GM10847 (cell line): ENCODE results near the gene CORIN.

Experiments used
- POLR2A ChIP-seq: IDR thresholded peaks from 2 replicates; pipeline ENCODE4 v1.6.1; 2011; ENCODE audit not compliant: insufficient read length; ENCODE audit errors: extremely low read depth

The CORIN gene

DNA sequence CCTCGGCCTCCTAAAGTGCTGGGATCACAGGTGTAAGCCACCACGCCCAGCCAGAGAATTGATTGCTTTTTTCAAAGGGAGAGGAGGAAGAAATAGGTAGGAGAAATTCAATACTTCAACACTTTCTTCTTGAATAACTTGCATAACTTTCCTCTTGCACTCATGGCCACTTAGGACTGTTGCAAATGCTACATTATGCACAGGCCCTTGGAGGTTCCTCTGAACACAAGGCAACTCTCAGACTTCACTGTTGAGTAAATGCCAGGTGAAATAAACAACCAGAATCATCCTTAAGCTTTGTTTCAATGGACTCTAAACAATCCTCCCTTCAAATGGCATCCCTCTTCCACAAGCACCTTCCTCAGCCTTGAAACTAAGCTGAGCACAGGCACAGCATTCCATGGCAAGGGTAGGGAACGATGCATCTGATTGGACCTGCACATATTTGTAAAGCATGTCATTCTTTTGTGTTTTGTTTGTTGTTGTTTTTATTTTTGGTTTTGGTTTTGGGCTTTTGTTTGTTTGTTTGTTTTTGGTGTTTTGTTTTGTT lies 28.1 kb downstream of the CORIN start:
- no peak for TF ChIP-seq POLR2A

- no peak for TF ChIP-seq POLR2A
Measured at GRCh38 chr4:47804598-47804997, 33.3 kb downstream of the CORIN start.

- TF ChIP-seq POLR2A, result no peak
Measured at GRCh38 chr4:47801481-47802002, 36.3 kb downstream of the CORIN start.

DNA sequence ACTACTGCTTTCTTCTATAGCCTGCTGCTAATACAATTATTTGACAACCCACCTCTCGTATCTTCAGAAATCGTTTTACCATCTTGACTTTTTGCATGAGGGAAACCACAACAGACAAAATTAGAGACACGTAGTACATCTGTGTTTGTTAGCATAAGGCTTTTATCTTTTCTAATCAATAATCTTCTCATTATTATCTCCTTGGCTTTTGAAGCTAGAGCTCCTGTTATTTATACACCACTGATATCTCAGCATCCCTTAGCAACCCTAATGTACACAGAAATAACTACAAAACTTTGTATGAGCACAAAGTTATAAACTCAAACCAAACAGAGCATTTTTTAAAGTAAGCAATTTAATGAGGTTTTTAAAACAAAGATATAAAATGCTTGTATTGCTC lies 39.7 kb downstream of the CORIN start:
- TF ChIP-seq POLR2A, result no peak

- no peak for TF ChIP-seq POLR2A
Measured at GRCh38 chr4:47791965-47792364, 45.9 kb downstream of the CORIN start.

DNA sequence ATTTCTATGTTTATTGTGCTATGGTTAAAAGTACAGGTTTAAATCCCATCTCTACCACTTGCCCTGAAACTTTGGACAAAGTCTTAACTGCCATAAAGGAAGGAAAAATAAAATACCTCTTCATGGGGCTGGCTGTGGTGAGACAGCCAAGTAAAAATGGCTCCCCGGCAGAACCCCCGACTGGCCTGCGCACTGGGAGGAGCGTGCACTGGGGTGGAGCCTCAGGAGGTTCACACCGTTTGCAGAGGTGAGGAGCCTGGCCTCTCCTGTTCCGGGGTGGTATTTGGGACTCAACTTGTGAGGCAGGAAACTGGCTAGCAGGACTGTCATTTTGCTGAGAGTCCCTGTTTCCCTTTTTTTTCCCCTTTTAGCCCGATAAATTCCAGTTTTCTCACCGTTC lies 47.8 kb downstream of the CORIN start:
- no peak for TF ChIP-seq POLR2A

DNA sequence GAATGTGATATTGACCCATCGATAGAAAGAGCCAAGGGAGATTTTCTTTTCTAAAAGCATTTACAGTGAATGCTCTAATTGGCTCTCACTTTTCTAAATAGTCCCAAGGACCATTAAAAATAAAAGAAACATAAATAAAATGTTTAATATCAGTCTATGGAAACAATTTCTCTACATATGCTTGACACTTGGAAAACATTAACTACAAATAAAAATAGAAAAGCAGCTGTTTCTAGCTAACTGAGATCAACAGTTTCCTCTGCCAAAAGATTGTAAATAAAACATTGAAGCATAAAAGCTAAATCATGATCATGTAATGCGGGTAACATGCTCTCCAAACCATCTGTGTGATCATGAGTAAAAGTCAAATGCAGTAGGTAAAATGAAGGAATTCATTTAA lies 49.7 kb downstream of the CORIN start:
- TF ChIP-seq POLR2A, result no peak

- no peak for TF ChIP-seq POLR2A
Measured at GRCh38 chr4:47786958-47787370, 50.9 kb downstream of the CORIN start.

- no peak for TF ChIP-seq POLR2A
Measured at GRCh38 chr4:47785153-47785552, 52.7 kb downstream of the CORIN start.

DNA sequence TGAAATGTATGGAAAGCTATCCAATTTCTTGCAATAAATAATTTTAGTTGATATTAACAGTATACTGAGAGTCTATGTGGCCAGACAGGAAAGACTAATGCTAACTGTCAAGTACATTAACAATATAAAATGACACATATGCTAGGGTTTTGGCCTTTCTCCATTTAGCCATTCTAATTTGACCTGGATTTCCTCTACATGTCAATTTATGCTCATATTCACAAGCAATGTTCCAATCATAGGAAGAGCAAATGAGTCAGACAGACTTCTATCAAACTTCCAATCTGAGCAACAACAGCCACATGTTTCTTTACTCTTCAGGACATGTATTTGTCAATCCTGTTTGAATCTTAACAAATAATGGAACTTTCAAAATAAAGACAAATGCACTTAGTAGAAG lies 53.6 kb downstream of the CORIN start:
- TF ChIP-seq POLR2A, result no peak

DNA sequence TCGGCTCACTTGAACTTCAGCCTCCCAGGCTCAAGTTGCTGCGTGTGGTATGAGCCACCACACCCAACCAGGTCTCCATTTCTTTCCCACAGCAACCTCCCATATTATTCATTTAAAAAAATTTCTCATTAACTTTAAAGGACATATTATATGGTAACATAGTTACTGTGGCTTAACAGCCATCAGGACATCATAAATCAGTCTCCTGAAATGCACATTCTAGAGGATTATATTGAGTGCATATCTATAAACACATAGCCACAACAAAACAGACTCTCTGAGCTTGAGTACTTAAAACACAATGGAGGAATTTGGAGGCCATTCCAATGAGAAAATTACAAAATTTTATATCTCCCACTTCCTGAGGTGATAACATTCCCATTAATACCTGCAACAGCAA lies 61.5 kb downstream of the CORIN start:
- TF ChIP-seq POLR2A, result no peak

- no peak for TF ChIP-seq POLR2A
Measured at GRCh38 chr4:47774079-47774478, 63.8 kb downstream of the CORIN start.

GRCh38 chr4:47771020-47771419 lies 66.8 kb downstream of the CORIN start:
- TF ChIP-seq POLR2A, result no peak

DNA sequence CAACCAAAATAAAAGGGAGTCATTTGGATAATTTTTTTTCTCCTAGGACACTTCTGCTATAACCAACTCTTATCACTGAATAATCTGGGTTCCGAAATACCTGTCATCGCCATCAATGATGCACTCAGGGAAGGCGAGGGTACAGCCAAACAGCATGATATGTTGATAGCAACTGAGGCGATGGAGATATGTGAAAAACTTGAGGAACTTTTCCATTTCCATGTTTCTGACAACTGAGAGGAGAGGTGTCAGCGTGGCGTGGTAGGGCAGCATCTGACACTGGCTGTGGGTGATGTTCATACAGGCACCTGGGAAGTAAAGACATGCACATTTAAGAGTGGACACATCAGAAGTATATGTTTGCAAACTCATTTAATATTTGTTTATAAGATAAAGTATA lies 74.6 kb downstream of the CORIN start:
- TF ChIP-seq POLR2A, result no peak

DNA sequence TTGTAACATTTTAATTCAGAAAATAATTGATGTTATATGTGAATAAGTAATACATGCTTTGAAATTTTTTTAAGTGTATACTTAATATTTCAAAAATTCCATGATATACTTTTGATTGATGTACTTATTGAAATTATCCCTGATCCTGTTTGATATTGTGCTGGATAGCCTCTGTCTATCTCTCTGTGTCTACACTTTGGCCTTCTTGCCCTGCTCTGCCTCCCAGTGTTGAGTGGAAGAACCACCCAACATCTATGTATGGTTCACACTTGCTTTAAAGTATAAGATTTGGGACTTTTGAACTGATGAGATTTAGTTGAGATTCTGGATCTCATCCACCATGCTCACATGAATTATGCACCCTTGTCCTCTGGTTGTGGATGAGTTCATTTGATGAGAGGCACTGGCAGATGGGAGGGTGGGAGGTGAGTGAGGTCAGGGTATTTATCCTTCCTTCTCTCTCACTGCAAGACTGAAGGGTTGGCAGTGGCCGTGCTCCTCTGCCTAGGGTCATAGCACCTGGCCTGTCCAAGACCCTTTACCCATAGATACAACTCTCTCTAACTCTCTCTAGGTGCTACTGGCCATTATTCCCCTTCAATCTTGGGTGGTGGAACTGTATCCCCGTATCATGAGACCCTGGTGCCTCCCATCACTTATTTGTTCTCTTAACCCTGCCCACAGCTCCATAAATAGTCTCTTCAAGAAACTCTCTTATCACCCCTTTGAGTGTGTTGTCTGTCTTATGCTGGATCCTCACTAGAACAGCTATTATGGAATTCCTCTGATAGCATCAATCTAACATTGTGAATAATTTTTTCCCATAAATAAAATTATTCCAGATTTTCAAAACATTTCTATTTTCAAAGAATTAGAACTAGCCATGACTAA lies 75.2 kb downstream of the CORIN start:
- no peak for TF ChIP-seq POLR2A

DNA sequence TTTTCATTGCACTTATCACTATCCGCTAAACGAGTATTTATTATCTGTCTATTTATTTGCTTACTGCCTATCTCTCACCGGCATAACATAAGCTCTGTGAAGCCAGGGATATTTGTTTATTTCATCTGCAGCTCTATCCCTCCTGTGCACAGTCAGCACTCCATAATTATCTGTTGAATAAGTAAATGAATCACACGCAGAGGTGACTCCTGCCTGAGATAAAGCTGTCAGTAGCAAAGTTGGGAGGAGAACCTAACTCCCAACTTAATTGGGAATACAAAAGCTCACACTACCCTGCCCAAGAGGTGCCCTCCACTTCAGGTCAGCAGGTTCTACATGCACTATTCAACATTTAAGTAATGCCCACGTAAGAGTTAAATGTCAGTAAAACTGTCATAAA lies 85.7 kb downstream of the CORIN start:
- no peak for TF ChIP-seq POLR2A
